SK-N-MC (cell line): ENCODE measurements around the gene CASTOR1.

Experiments
- EZH2 ChIP-seq: fragments of 200-600 bp; sonication (generic); IDR thresholded peaks from one replicate; pipeline ENCODE4 v1.6.1; 2017; ENCODE audit warnings: antibody characterized with exemption
- POLR2AphosphoS5 ChIP-seq: IDR thresholded peaks from 2 replicates; pipeline ENCODE4 v1.6.1; 2012; ENCODE audit warnings: mild to moderate bottlenecking, low read depth, low read length, borderline replicate concordance

DNA sequence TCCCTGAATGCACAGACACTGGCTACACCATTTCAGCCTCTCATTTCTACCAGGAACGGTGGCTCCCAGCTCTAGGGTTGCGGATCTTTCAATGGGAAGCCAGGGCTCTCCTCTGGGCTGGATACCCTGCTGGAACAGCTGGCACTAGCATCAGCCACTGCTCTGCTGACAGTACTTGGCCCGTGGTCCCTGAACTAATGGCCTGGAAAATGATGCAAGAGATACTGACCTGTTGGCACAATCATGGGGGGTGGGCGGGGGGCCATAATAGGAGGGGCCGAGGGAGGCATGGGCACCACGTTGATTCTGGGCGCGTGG lies 48.1 kb upstream of the CASTOR1 start:
- no peak for TF ChIP-seq POLR2AphosphoS5
- TF ChIP-seq EZH2: no peak
